Spleen (tissue), 7 donors: Measurements from ENCODE around the gene CATSPERD.

Experiments used
- POLR2AphosphoS5 ChIP-seq, 3 donors: sonication (generic); formaldehyde crosslinking; IDR thresholded peaks; one replicate each; pipeline ENCODE4 v1.5.1; 2017; ENCODE audit warnings: antibody characterized with exemption in 3 of 3
- TF ChIP-seq, protein P1 (sequence below), 11 experiments: fragments of 200-600 bp in 7 of 11; fragments of 450-650 bp in 4 of 11; sonication (generic) in 4 of 11; IDR thresholded peaks in 8 of 11; conservative IDR thresholded peaks in 3 of 11; 1 replicate in 7 of 11; 2 replicates in 4 of 11; pipeline versions ENCODE4 v1.4.0 to v1.8.0; 2016 to 2021; ENCODE audit warnings: antibody characterized with exemption in 11 of 11, inconsistent platforms in 4 of 11, mild to moderate bottlenecking in 1 of 11
- donor health status: DM: no; HTN: no; CAD: no; lungs with moderate emphysema.
- donor health status: DM: no; HTN: no; CAD: no.
- donor health status: DM: no; HTN: no; CAD: no.

- no peak for TF ChIP-seq POLR2AphosphoS5 (IDR thresholded peaks at IDR 0.05)
- TF ChIP-seq, protein P1, sequence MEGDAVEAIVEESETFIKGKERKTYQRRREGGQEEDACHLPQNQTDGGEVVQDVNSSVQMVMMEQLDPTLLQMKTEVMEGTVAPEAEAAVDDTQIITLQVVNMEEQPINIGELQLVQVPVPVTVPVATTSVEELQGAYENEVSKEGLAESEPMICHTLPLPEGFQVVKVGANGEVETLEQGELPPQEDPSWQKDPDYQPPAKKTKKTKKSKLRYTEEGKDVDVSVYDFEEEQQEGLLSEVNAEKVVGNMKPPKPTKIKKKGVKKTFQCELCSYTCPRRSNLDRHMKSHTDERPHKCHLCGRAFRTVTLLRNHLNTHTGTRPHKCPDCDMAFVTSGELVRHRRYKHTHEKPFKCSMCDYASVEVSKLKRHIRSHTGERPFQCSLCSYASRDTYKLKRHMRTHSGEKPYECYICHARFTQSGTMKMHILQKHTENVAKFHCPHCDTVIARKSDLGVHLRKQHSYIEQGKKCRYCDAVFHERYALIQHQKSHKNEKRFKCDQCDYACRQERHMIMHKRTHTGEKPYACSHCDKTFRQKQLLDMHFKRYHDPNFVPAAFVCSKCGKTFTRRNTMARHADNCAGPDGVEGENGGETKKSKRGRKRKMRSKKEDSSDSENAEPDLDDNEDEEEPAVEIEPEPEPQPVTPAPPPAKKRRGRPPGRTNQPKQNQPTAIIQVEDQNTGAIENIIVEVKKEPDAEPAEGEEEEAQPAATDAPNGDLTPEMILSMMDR (IDR thresholded peaks at IDR 0.05 in 8 of 11, conservative IDR thresholded peaks at IDR 0.05 in 3 of 11): no peak
These were observed 89.0 kb downstream of the CATSPERD start for GRCh38 chr19:5809469-5809868.
